ENCODE measurements around the gene DDX41.

DNA sequence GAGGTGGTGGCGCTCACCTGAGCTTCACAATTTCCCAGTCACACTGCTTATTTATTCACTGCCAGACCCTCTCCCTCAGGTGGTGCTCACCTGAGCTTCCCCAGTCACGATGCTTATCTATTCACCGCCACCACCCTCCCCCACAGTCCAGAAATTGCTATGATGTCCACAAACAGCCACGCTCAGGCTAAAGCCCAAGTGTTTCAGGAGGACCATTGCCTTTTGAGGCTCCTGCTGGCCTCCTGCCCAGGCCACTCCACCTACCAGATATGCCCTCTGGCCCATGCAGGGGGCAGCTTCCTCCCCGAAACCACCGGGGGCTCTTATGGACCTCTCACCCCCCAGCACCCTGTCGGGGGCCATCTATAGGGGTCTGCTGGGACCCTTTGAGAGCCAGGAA, 23.9 kb downstream of the DDX41 start:
- TF ChIP-seq CTCF (IDR thresholded peaks at IDR 0.05): no peak
- no peak for TF ChIP-seq EP300 (IDR thresholded peaks at IDR 0.05)

Measured in tibial nerve (tissue), 4 donors.